ENCODE measurements around the gene WDR64. TPM values are rescaled to one million over a fixed set of nuclear protein-coding genes. Genes with fewer than 3 reads are reported as not detected.

WDR64 gene
- total and polyA plus RNA-seq, 2 donors (not counting 3 experiments of a cell fraction or from before 2014, with no cell fraction given), result not detected

DNA sequence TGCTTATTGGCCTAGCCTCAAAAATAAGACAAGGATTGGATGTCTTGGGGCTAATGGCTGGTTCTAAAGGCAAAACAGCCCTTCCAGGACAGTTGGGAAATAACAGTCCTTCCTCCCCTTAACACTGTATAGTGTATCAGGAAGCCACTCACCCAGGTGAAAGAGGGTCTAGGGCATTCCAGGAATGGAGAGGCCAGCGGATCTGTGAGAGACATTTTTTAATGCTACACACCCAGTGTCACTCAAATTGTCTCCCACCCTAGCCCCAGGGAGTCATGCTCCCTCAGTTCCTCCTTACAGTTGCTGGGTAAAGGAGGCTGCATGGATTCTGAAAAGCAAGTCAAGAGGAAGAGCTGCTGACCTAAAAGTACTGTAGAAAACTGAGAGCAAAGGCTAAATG lies 171.8 kb downstream of the WDR64 start:
- no peaks in the 10 kb centered on the region for H3K36me3 ChIP-seq (ENCODE audit: control insufficient read depth in 2 of 2, extremely low read depth in 1 of 2, insufficient read depth in 2 of 2, low read length in 2 of 2)
- TF ChIP-seq EZH2 (IDR thresholded peaks at IDR 0.05; ENCODE audit: borderline replicate concordance, low read depth, low read length, severe bottlenecking) (no peak), JUN (IDR thresholded peaks at IDR 0.05; ENCODE audit: borderline replicate concordance, insufficient read depth, insufficient read length, low read depth) (no peak), GATA2 (IDR thresholded peaks at IDR 0.05; ENCODE audit: insufficient read depth, insufficient read length, low read depth, low read length) (no peak), POLR2AphosphoS5 (IDR thresholded peaks at IDR 0.05; ENCODE audit: insufficient read depth, low read depth, low read length) (no peak), MAX (IDR thresholded peaks at IDR 0.05; ENCODE audit: insufficient read depth, insufficient read length) (no peak), MYC (IDR thresholded peaks at IDR 0.05; ENCODE audit: low read depth, low read length) (no peak), POLR2A (IDR thresholded peaks at IDR 0.05; ENCODE audit: low read depth, low read length) (no peak), FOS (IDR thresholded peaks at IDR 0.05; ENCODE audit: borderline replicate concordance, insufficient read depth, low read length) (no peak)
- TF ChIP-seq, protein P1, sequence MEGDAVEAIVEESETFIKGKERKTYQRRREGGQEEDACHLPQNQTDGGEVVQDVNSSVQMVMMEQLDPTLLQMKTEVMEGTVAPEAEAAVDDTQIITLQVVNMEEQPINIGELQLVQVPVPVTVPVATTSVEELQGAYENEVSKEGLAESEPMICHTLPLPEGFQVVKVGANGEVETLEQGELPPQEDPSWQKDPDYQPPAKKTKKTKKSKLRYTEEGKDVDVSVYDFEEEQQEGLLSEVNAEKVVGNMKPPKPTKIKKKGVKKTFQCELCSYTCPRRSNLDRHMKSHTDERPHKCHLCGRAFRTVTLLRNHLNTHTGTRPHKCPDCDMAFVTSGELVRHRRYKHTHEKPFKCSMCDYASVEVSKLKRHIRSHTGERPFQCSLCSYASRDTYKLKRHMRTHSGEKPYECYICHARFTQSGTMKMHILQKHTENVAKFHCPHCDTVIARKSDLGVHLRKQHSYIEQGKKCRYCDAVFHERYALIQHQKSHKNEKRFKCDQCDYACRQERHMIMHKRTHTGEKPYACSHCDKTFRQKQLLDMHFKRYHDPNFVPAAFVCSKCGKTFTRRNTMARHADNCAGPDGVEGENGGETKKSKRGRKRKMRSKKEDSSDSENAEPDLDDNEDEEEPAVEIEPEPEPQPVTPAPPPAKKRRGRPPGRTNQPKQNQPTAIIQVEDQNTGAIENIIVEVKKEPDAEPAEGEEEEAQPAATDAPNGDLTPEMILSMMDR (IDR thresholded peaks at IDR 0.05; ENCODE audit: extremely low read depth in 1 of 2, insufficient read depth in 1 of 2, low read depth in 1 of 2, low read length in 2 of 2), result no peak
- H3K4me3 ChIP-seq (replicated peaks in 1 of 3; ENCODE audit: insufficient read depth in 1 of 3, low read depth in 1 of 3, low read length in 3 of 3), result no peak overlapping the region
- POLR2A ChIA-PET, result no interaction called here
- H3K4me1 ChIP-seq (ENCODE audit: control insufficient read depth, extremely low read depth, insufficient read depth, low read length), result no peaks in the 10 kb centered on the region
- no peak overlapping the region for H2AFZ ChIP-seq (ENCODE audit: low read depth, low read length)
- dilution Hi-C loops (cut with MboI; ENCODE audit: extremely low pct_ligation_motif_present, low sequenced_read_pairs), result no loop called here
- no peak overlapping the region for H3K27ac ChIP-seq (ENCODE audit: insufficient read depth, low read depth, low read length)
- H4K20me1 ChIP-seq (replicated peaks; ENCODE audit: control insufficient read depth, extremely low read depth, insufficient read depth, low read length), result no peaks in the 10 kb centered on the region
- no peak for FAIRE-seq
- H3K79me2 ChIP-seq (ENCODE audit: control insufficient read depth, insufficient read depth, low read length), result no peaks in the 10 kb centered on the region
- H3K9me1 ChIP-seq (replicated peaks; ENCODE audit: control insufficient read depth, extremely low read depth, insufficient read depth, low read length), result no peaks in the 10 kb centered on the region
- DNase-seq (ENCODE audit: low read depth, low spot score), result no peak
- no peak overlapping the region for H3K4me2 ChIP-seq (ENCODE audit: insufficient read depth, low read length)
- CTCF ChIA-PET, result interaction anchor here (1.9 kb wide), 1 partner anchor 11 kb away, joined by 5 read pairs; no protein-coding TSS in a partner anchor
- H3K27me3 ChIP-seq (ENCODE audit: control insufficient read depth in 2 of 2, insufficient read depth in 2 of 2, low read length in 2 of 2), result no peaks in the 10 kb centered on the region
- H3K9me3 ChIP-seq (replicated peaks; ENCODE audit: control insufficient read depth, insufficient read depth, low read length), result no peaks in the 10 kb centered on the region
- no peak overlapping the region for H3K9ac ChIP-seq (replicated peaks; ENCODE audit: extremely low read depth, insufficient read depth, low read length)
- intact Hi-C loops (cut with micrococcal nuclease), result no loop called here
- BruUV-seq (replicated peaks), result no TSS peak

Data from endothelial cell of umbilical vein (primary cell).